SH-SY5Y (cell line): ENCODE measurements around the gene HES4.

Experiments
- GATA2 ChIP-seq: IDR thresholded peaks from 2 replicates; pipeline ENCODE4 v1.6.1; 2011; ENCODE audit warnings: mild to moderate bottlenecking, low read depth, low read length
- GATA3 ChIP-seq: IDR thresholded peaks from 2 replicates; pipeline ENCODE4 v1.6.1; 2011; ENCODE audit warnings: low read depth, mild to moderate bottlenecking, low read length, moderate library complexity

DNA sequence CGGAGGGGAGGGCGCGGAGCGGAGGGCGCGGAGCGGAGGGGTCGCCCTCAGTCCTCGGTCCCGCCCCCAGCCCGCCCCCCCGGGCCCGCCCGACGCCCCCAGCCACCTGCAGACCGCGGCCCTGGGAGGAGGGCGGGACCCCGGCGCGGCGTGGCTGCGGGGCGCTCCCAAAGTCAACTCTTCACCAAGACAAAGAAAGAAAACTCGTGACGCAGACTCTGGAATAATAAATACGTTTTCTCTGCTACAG, 1.2 kb downstream of the HES4 start:
- TF ChIP-seq GATA2 (no peak), GATA3 (no peak)
